Gastroesophageal sphincter (tissue), 3 donors: ENCODE measurements around the gene BCORL1.

Experiments used
- EP300 ChIP-seq: sonication (generic); formaldehyde crosslinking; IDR thresholded peaks from one replicate; pipeline ENCODE4 v1.6.1; 2017; ENCODE audit warnings: antibody characterized with exemption, mild to moderate bottlenecking
- POLR2A ChIP-seq, 2 donors: fragments of 450-650 bp; IDR thresholded peaks; one replicate each; pipeline ENCODE4 v1.6.1; 2017; ENCODE audit warnings: antibody characterized with exemption in 2 of 2, mild to moderate bottlenecking in 2 of 2, moderate library complexity in 1 of 2
- POLR2AphosphoS5 ChIP-seq: sonication (generic); formaldehyde crosslinking; IDR thresholded peaks from one replicate; pipeline ENCODE4 v1.6.1; 2017; ENCODE audit warnings: antibody characterized with exemption
- TF ChIP-seq, protein P1 (sequence below), 4 experiments: fragments of 200-600 bp in 2 of 4; fragments of 450-650 bp in 2 of 4; sonication (generic) in 1 of 4; IDR thresholded peaks; one replicate each; pipeline ENCODE4 v1.5.1; 2017 to 2019; ENCODE audit warnings: antibody characterized with exemption in 4 of 4, mild to moderate bottlenecking in 2 of 4, moderate library complexity in 2 of 4

DNA sequence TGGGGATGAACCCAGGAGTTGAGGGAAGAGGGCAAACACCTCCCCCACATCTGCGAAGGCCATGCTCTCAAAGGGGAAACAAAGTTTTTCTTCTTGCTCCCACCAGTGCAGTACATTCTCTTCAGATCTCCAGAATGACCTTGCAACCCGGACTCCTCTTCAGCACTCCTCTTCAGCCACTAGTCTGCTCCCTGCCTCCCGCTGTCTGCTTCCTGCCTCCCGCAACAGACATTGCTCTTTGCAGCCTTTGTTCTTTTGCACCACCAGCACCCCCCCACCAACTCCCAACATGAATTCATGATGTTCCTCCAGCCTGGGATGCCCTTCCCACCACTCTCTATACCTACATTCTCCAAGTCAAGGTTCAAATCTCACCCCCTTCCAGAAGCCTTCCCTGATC, 44.4 kb upstream of the BCORL1 start:
- TF ChIP-seq, protein P1, sequence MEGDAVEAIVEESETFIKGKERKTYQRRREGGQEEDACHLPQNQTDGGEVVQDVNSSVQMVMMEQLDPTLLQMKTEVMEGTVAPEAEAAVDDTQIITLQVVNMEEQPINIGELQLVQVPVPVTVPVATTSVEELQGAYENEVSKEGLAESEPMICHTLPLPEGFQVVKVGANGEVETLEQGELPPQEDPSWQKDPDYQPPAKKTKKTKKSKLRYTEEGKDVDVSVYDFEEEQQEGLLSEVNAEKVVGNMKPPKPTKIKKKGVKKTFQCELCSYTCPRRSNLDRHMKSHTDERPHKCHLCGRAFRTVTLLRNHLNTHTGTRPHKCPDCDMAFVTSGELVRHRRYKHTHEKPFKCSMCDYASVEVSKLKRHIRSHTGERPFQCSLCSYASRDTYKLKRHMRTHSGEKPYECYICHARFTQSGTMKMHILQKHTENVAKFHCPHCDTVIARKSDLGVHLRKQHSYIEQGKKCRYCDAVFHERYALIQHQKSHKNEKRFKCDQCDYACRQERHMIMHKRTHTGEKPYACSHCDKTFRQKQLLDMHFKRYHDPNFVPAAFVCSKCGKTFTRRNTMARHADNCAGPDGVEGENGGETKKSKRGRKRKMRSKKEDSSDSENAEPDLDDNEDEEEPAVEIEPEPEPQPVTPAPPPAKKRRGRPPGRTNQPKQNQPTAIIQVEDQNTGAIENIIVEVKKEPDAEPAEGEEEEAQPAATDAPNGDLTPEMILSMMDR (IDR thresholded peaks at IDR 0.05), result no peak
- TF ChIP-seq POLR2A (IDR thresholded peaks at IDR 0.05) (no peak), EP300 (no peak), POLR2AphosphoS5 (no peak)
